Body of pancreas (tissue), 4 donors: Measurements from ENCODE around the gene DGKE. TPM values are rescaled to one million over a fixed set of nuclear protein-coding genes. Genes with fewer than 3 reads are reported as not detected.

ENCODE experiments used
- ATAC-seq: fragments of 150-250 bp; one replicate; pipeline ENCODE4 v1.9.1; 2016
- DNase-seq, 4 donors: peaks; one replicate each; pipeline ENCODE4 v3.0.0-alpha.2; 2019
- H3K27ac ChIP-seq, 4 donors: fragments of 200-600 bp; sonication (generic); 1 replicate in 3 of 4; 2 replicates in 1 of 4; pipeline versions ENCODE4 v1.5.1 to v1.6.1; 2016 to 2019; ENCODE audit warnings: mild to moderate bottlenecking in 1 of 4, mixed read lengths in 1 of 4, moderate library complexity in 1 of 4
- H3K27me3 ChIP-seq, 2 donors: fragments of 200-600 bp; sonication (generic); one replicate each; pipeline ENCODE4 v1.6.0; 2016; ENCODE audit warnings: mild to moderate bottlenecking in 1 of 2
- H3K36me3 ChIP-seq, 2 donors: fragments of 200-600 bp; sonication (generic); replicated peaks in 1 of 2; 2 replicates each; pipeline ENCODE4 v1.5.1; 2016; ENCODE audit warnings: low read depth in 2 of 2; ENCODE audit not compliant: insufficient read depth in 1 of 2
- H3K4me1 ChIP-seq: fragments of 200-600 bp; sonication (generic); one replicate; pipeline ENCODE4 v1.6.0; 2016
- H3K4me3 ChIP-seq, 2 donors: fragments of 200-600 bp; sonication (generic); 1 replicate in 1 of 2; 2 replicates in 1 of 2; pipeline ENCODE4 v1.5.1; 2016 to 2019
- H3K9me3 ChIP-seq, 3 donors: fragments of 200-600 bp; sonication (generic); 1 replicate in 2 of 3; 2 replicates in 1 of 3; pipeline ENCODE4 v1.5.1; 2016
- CTCF ChIP-seq, 7 experiments: fragments of 450-650 bp in 4 of 7; fragments of 200-600 bp in 3 of 7; sonication (generic) in 3 of 7; IDR thresholded peaks; one replicate each; pipeline ENCODE4 v1.5.1; 2016 to 2019; ENCODE audit warnings: antibody characterized with exemption in 7 of 7
- POLR2A ChIP-seq, 3 donors: fragments of 450-650 bp; IDR thresholded peaks; one replicate each; pipeline ENCODE4 v1.6.1; 2016; ENCODE audit warnings: antibody characterized with exemption in 3 of 3, mild to moderate bottlenecking in 2 of 3
- WGBS, 2 donors: methylation state at CpG; one replicate each; pipeline ENCODE4 v1.1.5; 2017; 5-methylcytosine and 5-hydroxymethylcytosine counted together
- intact Hi-C: fragments of 100-400 bp; cut with DNase I; formaldehyde crosslinking; loops from one replicate; pipeline ENCODE4 v1.15.1; 2023
- total RNA-seq, 2 donors: library from RNA; depleted of rRNA; stranded (reverse); fragments of >200 nt; gene quantifications; one replicate each; pipeline ENCODE4 v1.1.0, GENCODE V29; 2016

The DGKE gene
- total RNA-seq, 2 donors from 2014 or later = 4.6 to 7.0 TPM

GRCh38 chr17:56838687-56839086 is 4.7 kb downstream of the DGKE start:
- Histone ChIP-seq H3K27ac (no peak overlapping the region), H3K36me3 (no peaks in the 10 kb centered on the region), H3K4me3 (no peak overlapping the region), H3K9me3 (no peaks in the 10 kb centered on the region), H3K4me1 (peaks cover 41% of the 10 kb centered on the region), H3K27me3 (no peaks in the 10 kb centered on the region)
- intact Hi-C loops = no loop called here
- DNase-seq (no peak), ATAC-seq (no peak)
- 74 to 86% methylated on average over 3 of the region's 3 CpGs for whole genome bisulfite sequencing, 2 donors
- TF ChIP-seq CTCF (IDR thresholded peaks at IDR 0.05) (no peak), POLR2A (IDR thresholded peaks at IDR 0.05) (no peak)

- H3K4me1 ChIP-seq = peaks cover 12% of the 10 kb centered on the region
- H3K27me3 ChIP-seq = no peaks in the 10 kb centered on the region
- H3K9me3 ChIP-seq = no peaks in the 10 kb centered on the region
- no peaks in the 10 kb centered on the region for H3K36me3 ChIP-seq
- H3K27ac ChIP-seq = peak overlapping the region in 1 of 4 donors; percentile 25
- no peak for DNase-seq
- intact Hi-C loops = no loop called here
- WGBS, 2 donors = 48 to 58% methylated on average over 2 of the region's 2 CpGs
- TF ChIP-seq CTCF (IDR thresholded peaks at IDR 0.05) (no peak), POLR2A (IDR thresholded peaks at IDR 0.05) (no peak)
- no peak overlapping the region for H3K4me3 ChIP-seq
- no peak for ATAC-seq
These were observed 8.6 kb downstream of the DGKE start for GRCh38 chr17:56842577-56842976.

GRCh38 chr17:56845934-56846333 is 12.0 kb downstream of the DGKE start:
- intact Hi-C loops = no loop called here
- Histone ChIP-seq H3K4me1 (peaks cover 7% of the 10 kb centered on the region), H3K36me3 (peaks cover 0 to 4% of the 10 kb centered on the region in 2 donors), H3K27me3 (no peaks in the 10 kb centered on the region), H3K4me3 (no peak overlapping the region), H3K9me3 (no peaks in the 10 kb centered on the region), H3K27ac (no peak overlapping the region)
- TF ChIP-seq CTCF (IDR thresholded peaks at IDR 0.05) (no peak), POLR2A (IDR thresholded peaks at IDR 0.05) (no peak)
- DNase-seq (no peak), ATAC-seq (no peak)
- 90 to 93% methylated on average over 1 of the region's 1 CpG for whole genome bisulfite sequencing, 2 donors

- TF ChIP-seq POLR2A (IDR thresholded peaks at IDR 0.05) = no peak
- 86 to 93% methylated on average over 4 of the region's 4 CpGs for WGBS, 2 donors
- Histone ChIP-seq H3K27me3 (no peaks in the 10 kb centered on the region), H3K4me3 (no peak overlapping the region), H3K9me3 (no peaks in the 10 kb centered on the region), H3K27ac (no peak overlapping the region), H3K36me3 (peaks cover 0 to 4% of the 10 kb centered on the region in 2 donors), H3K4me1 (peaks cover 7% of the 10 kb centered on the region)
- intact Hi-C loops = no loop called here
- DNase-seq (no peak), ATAC-seq (no peak)
These were observed 13.2 kb downstream of the DGKE start for GRCh38 chr17:56847106-56847505.

- DNase-seq = no peak
- 47 to 63% methylated on average over 3 of the region's 3 CpGs for WGBS, 2 donors
- TF ChIP-seq POLR2A (IDR thresholded peaks at IDR 0.05) = no peak
- TF ChIP-seq CTCF (IDR thresholded peaks at IDR 0.05) = no peak
- H3K27me3 ChIP-seq = no peaks in the 10 kb centered on the region
- no peaks in the 10 kb centered on the region for H3K9me3 ChIP-seq
- peaks cover 0 to 4% of the 10 kb centered on the region in 2 donors for H3K36me3 ChIP-seq
- intact Hi-C loops = no loop called here
- ATAC-seq = no peak
- H3K27ac ChIP-seq = no peak overlapping the region
- no peak overlapping the region for H3K4me3 ChIP-seq
- H3K4me1 ChIP-seq = no peaks in the 10 kb centered on the region
These were observed 15.2 kb downstream of the DGKE start for GRCh38 chr17:56849131-56849530.
